Choroid plexus epithelial cell (primary cell): ENCODE data around the gene DUS2.

Experiments used
- DNase-seq: peaks from one replicate; pipeline ENCODE4 v3.0.0-alpha.2; 2010; ENCODE audit warnings: low read depth
- H3K4me3 ChIP-seq: 2 replicates; pipeline ENCODE4 v1.5.1; 2011; ENCODE audit warnings: low read depth, mild to moderate bottlenecking, control low read depth, low read length, moderate library complexity
- CTCF ChIP-seq: conservative IDR thresholded peaks from 2 replicates; pipeline ENCODE4 v1.5.1; 2011; ENCODE audit warnings: low read depth, mild to moderate bottlenecking, control low read depth, inconsistent platforms, low read length, moderate library complexity

Gene DUS2

DNA sequence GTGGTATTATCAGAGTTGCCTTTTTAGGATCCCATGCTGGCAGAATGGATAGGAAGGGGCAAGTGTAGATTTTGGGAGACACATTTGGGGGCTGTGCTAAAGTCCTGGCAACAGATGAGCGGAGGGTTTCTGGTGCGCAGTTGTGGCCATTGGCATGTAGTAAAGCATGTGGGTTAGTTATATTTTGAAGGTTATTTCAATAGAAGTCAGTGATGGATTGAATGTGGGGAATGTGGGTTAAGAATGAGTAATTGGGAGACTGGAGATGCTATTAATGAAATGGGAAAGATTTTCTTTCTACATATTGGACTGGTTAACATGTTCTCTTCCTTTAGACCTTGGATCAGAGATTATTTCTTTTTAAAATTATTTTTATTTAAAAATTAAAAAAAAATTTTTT, 10.0 kb downstream of the DUS2 start:
- no peak overlapping the region for H3K4me3 ChIP-seq
- TF ChIP-seq CTCF = no peak
- DNase-seq = no peak

DNA sequence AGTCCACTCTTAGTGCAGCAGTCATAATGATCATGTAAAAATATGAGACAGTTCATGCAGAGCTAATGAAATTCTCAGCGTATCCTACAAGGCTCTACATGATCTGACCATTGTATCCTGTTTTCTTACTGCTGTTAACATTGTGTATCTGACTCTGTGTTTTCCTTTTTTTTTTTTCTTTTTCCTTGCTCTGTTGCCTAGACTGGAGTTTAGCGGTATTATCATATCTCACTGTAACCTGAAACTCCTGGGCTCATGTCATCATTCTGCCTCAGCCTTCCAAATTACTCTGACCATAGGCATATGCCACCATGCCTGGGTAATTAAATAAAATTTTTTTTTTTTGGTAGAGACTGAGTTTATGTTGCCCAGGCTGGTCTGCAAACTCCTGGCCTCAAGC, 12.1 kb downstream of the DUS2 start:
- no peak for TF ChIP-seq CTCF
- H3K4me3 ChIP-seq = no peak overlapping the region
- DNase-seq = peak; percentile 22

GRCh38 chr16:68037841-68038597, 14.9 kb downstream of the DUS2 start:
- no peak overlapping the region for H3K4me3 ChIP-seq
- no peak for TF ChIP-seq CTCF
- DNase-seq = no peak

DNA sequence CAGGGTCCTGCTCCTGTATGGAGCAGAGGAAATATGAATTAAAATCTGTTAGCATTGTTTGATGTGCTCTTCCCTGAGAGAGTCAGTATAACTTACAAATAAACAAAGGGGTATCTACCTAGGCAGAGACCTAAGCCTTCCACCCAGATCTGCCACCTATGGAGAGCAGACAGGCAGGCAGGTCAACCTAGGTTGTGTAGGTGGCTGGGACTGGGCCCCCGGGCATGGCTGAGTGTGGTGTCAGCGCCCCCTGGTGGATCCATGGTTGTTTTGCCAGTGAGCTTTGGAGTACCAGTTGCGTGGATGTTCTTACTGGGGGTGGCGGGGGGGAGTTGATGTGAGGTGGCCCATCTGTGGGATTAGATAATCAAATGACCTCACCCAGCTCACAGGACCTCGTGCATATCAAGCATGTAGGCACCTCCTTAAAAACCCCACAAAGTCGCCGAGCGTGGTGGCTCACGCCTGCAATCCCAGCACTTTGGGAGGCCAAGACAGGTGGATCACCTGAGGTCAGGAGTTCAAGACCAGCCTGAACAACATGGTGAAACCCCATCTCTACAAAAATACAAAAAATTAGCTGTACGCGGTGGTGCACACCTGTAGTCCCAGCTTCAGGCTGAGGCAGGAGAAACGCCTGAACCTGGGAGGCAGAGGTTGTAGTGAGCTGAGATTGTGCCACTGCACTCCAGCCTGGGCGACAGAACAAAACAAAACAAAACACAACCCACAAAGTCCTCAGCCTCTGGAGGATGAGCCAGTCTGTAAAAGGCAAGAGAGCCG, 17.6 kb downstream of the DUS2 start:
- TF ChIP-seq CTCF = peak; percentile 90
- H3K4me3 ChIP-seq = no peak overlapping the region
- DNase-seq = peak; percentile 65

DNA sequence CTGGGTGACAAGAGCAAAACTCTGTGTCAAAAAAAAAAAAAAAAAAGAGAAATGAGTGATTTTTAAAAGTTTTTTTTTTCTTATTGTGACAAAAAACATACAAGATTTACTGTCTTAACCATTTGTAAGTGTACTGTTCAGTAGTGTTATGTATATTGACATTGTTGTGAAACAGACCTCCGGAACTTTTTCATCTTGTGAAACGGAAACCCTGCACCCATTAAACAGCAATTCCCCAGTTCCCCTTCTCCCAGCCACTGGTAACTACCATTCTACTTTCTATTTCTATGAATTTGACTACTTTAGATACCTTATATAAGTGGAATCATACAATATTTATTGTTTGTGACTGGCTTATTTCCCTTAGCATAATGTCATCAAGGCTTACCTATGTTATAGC, 18.7 kb downstream of the DUS2 start:
- no peak for DNase-seq
- H3K4me3 ChIP-seq = no peak overlapping the region
- TF ChIP-seq CTCF = no peak

- no peak overlapping the region for H3K4me3 ChIP-seq
- no peak for TF ChIP-seq CTCF
- no peak for DNase-seq
Measured at GRCh38 chr16:68046106-68046505, 23.0 kb downstream of the DUS2 start.

DNA sequence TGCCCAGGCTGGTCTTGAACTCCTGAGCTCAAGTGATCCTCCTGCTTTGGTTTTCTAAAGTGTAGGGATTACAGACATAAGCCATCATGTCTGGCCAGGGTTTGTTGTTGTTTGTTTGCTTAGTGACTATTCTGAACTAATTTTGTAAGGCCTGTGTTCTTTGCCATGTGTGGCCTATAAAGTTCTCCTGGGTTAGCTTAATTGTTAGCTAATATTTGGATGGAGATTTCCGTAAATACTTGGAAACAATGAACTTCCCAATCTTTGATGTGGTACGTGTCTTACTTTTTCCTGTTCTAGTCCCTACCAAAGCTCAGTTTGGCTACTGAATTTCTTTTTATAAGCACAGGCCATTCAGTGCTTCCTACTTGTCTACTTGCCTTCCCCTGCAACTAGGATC, 24.9 kb downstream of the DUS2 start:
- no peak for TF ChIP-seq CTCF
- no peak for DNase-seq
- H3K4me3 ChIP-seq = no peak overlapping the region
